ENCODE data around the gene TATDN3. TPM values are rescaled to one million over a fixed set of nuclear protein-coding genes. Genes with fewer than 3 reads are reported as not detected.

The TATDN3 gene
- total and polyA plus RNA-seq, 9 of the 15 experiments (the other 6 are each of a cell fraction or from before 2014, with no cell fraction given): 18.3 to 79.9 (median 28.2) TPM

- TF ChIP-seq MTA1 (IDR thresholded peaks at IDR 0.05; ENCODE audit: borderline replicate concordance) (0 out of 2 replicates have a peak, but pooled peaks have one; percentile 58), SMARCC2 (IDR thresholded peaks at IDR 0.05; ENCODE audit: low read depth) (peak; percentile 19), KLF16 (IDR thresholded peaks at IDR 0.05) (peak; percentile 95), ZNF830 (CRISPR knock-in tag; IDR thresholded peaks at IDR 0.05) (no peak), ZBTB2 (IDR thresholded peaks at IDR 0.05) (peak; percentile 82), CTBP1 (IDR thresholded peaks at IDR 0.05; ENCODE audit: borderline replicate concordance) (peak; percentile 95; the same call in 1 of the 2 replicates), SMC3 (conservative IDR thresholded peaks at IDR 0.05; ENCODE audit: insufficient read depth, low read depth, low read length) (no peak), ZFP36 (IDR thresholded peaks at IDR 0.05; ENCODE audit: low read depth, low read length, partially characterized antibody) (peak; percentile 57), BRD4 (IDR thresholded peaks at IDR 0.05) (peak; percentile 92), ZNF23 (CRISPR knock-in tag; IDR thresholded peaks at IDR 0.05) (no peak), ZNF12 (CRISPR knock-in tag; IDR thresholded peaks at IDR 0.05) (peak; percentile 29; the same call in 1 of the 2 replicates), HCFC1 (IDR thresholded peaks at IDR 0.05; ENCODE audit: low read depth, low read length) (peak; percentile 91), HNRNPL (IDR thresholded peaks at IDR 0.05; ENCODE audit: low read depth, low read length) (no peak), MCM5 (IDR thresholded peaks at IDR 0.05; ENCODE audit: low read depth) (no peak), ZZZ3 (IDR thresholded peaks at IDR 0.05) (peak; percentile 74; the same call in 1 of the 2 replicates), NR0B1 (IDR thresholded peaks at IDR 0.05; ENCODE audit: partially characterized antibody) (no peak), POLR3G (IDR thresholded peaks at IDR 0.05; ENCODE audit: extremely low read depth, insufficient read length, insufficient replicate concordance) (no peak), HDAC1 (IDR thresholded peaks at IDR 0.05) (peak in 1 of 2 experiments; percentile 83; a peak in 2 of 4 replicates), SRSF1 (IDR thresholded peaks at IDR 0.05; ENCODE audit: low read depth, low read length) (no peak), THAP12 (CRISPR knock-in tag; IDR thresholded peaks at IDR 0.05) (peak; percentile 96), WHSC1 (IDR thresholded peaks at IDR 0.05; ENCODE audit: low read length) (no peak), UBTF (IDR thresholded peaks at IDR 0.05; ENCODE audit: borderline replicate concordance in 1 of 2, low read depth in 2 of 2, low read length in 2 of 2) (peak; percentile 94 to 98), E2F3 (CRISPR knock-in tag; IDR thresholded peaks at IDR 0.05) (peak; percentile 91)
Measured at GRCh38 chr1:212791676-212792395, at the start of gene TATDN3, which contains the start of gene NSL1 (continued).
